ENCODE data around the gene ZCCHC8. TPM values are rescaled to one million over a fixed set of nuclear protein-coding genes. Genes with fewer than 3 reads are reported as not detected.

The ZCCHC8 gene
- total RNA-seq, 1 donor: 22.8 TPM

- Histone ChIP-seq H3K36me3 (ENCODE audit: insufficient read depth, low read length) (peaks cover 81% of the 10 kb centered on the region), H3K4me1 (ENCODE audit: insufficient read depth, low read length) (no peaks in the 10 kb centered on the region), H3K27me3 (ENCODE audit: insufficient read depth, low read length) (no peaks in the 10 kb centered on the region), H4K20me1 (ENCODE audit: insufficient read depth, low read length) (peaks cover 32% of the 10 kb centered on the region), H3K4me2 (ENCODE audit: insufficient read depth, low read length) (no peak overlapping the region), H3K79me2 (ENCODE audit: insufficient read depth, low read length) (peaks cover 32% of the 10 kb centered on the region), H3K9me3 (ENCODE audit: low read depth, low read length) (no peaks in the 10 kb centered on the region), H2AFZ (ENCODE audit: low read length) (no peak overlapping the region), H3K4me3 (ENCODE audit: insufficient read depth, low read length) (no peak overlapping the region), H3K27ac (ENCODE audit: low read depth, low read length) (no peak overlapping the region)
- TF ChIP-seq, protein P1, sequence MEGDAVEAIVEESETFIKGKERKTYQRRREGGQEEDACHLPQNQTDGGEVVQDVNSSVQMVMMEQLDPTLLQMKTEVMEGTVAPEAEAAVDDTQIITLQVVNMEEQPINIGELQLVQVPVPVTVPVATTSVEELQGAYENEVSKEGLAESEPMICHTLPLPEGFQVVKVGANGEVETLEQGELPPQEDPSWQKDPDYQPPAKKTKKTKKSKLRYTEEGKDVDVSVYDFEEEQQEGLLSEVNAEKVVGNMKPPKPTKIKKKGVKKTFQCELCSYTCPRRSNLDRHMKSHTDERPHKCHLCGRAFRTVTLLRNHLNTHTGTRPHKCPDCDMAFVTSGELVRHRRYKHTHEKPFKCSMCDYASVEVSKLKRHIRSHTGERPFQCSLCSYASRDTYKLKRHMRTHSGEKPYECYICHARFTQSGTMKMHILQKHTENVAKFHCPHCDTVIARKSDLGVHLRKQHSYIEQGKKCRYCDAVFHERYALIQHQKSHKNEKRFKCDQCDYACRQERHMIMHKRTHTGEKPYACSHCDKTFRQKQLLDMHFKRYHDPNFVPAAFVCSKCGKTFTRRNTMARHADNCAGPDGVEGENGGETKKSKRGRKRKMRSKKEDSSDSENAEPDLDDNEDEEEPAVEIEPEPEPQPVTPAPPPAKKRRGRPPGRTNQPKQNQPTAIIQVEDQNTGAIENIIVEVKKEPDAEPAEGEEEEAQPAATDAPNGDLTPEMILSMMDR (IDR thresholded peaks at IDR 0.05; ENCODE audit: extremely low read depth, low read depth, low read length): no peak
- DNase-seq (ENCODE audit: insufficient read length, low spot score, missing footprints): no peak
These were observed 4.8 kb upstream of the ZCCHC8 start for GRCh38 chr12:122505419-122506051.

DNA sequence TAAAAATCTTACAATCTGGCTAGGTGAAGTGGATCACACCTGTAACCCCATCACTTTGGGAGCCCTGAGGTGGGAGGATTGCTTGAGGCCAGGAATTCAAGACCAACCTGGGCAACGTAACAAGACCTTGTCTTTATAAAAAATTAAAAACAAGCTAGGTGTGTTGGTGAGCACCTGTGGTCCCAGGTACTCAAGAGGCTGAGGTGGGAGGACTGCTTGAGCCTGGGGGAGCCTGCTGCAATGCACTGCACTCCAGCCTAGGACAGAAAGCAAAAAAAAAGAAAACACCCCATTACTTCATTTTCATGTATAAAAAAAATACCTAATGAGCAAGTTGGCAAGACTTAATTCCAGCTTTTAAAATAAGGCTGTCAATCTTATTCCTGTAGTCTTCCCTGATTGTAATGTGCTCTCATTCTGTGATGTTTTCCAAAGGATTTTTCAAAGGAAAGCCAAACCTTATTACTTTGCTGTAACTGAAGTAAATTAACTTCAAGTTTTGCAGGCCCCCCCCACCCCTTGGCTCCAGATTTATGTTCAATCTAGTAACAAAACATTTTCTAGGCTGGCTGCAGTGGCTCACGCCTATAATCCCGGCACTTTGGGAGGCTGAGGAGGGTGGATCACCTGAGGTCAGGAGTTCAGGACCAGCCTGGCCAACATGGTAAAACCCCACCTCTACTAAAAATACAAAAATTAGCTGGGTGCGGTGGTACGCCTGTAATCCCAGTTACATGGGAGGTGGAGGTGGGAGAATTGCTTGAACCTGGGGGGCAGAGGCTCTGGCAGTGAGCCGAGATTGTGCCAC is 3.3 kb upstream of the ZCCHC8 start:
- Histone ChIP-seq H3K9me3 (ENCODE audit: low read depth, low read length) (no peaks in the 10 kb centered on the region), H3K27me3 (ENCODE audit: insufficient read depth, low read length) (no peaks in the 10 kb centered on the region), H2AFZ (ENCODE audit: low read length) (no peak overlapping the region), H3K4me3 (ENCODE audit: insufficient read depth, low read length) (no peak overlapping the region), H3K36me3 (ENCODE audit: insufficient read depth, low read length) (peaks cover 65% of the 10 kb centered on the region), H4K20me1 (ENCODE audit: insufficient read depth, low read length) (peaks cover 17% of the 10 kb centered on the region), H3K79me2 (ENCODE audit: insufficient read depth, low read length) (peaks cover 29% of the 10 kb centered on the region), H3K4me1 (ENCODE audit: insufficient read depth, low read length) (peaks cover 2% of the 10 kb centered on the region), H3K27ac (ENCODE audit: low read depth, low read length) (no peak overlapping the region), H3K4me2 (ENCODE audit: insufficient read depth, low read length) (no peak overlapping the region)
- no peak for DNase-seq (ENCODE audit: insufficient read length, low spot score, missing footprints)
- TF ChIP-seq, protein P1 (IDR thresholded peaks at IDR 0.05; ENCODE audit: extremely low read depth, low read depth, low read length): no peak

- DNase-seq (ENCODE audit: insufficient read length, low spot score, missing footprints): no peak
- Histone ChIP-seq H3K4me3 (ENCODE audit: insufficient read depth, low read length) (no peak overlapping the region), H3K79me2 (ENCODE audit: insufficient read depth, low read length) (peaks cover 30% of the 10 kb centered on the region), H3K4me2 (ENCODE audit: insufficient read depth, low read length) (no peak overlapping the region), H3K27ac (ENCODE audit: low read depth, low read length) (no peak overlapping the region), H3K36me3 (ENCODE audit: insufficient read depth, low read length) (peaks cover 58% of the 10 kb centered on the region), H3K9me3 (ENCODE audit: low read depth, low read length) (no peaks in the 10 kb centered on the region), H3K4me1 (ENCODE audit: insufficient read depth, low read length) (peaks cover 6% of the 10 kb centered on the region), H3K27me3 (ENCODE audit: insufficient read depth, low read length) (no peaks in the 10 kb centered on the region), H4K20me1 (ENCODE audit: insufficient read depth, low read length) (peaks cover 10% of the 10 kb centered on the region), H2AFZ (ENCODE audit: low read length) (no peak overlapping the region)
- TF ChIP-seq, protein P1 (IDR thresholded peaks at IDR 0.05; ENCODE audit: extremely low read depth, low read depth, low read length): no peak
These were observed 2.5 kb upstream of the ZCCHC8 start for GRCh38 chr12:122503147-122503751.

- H3K9me3 ChIP-seq (ENCODE audit: low read depth, low read length): no peaks in the 10 kb centered on the region
- H3K4me1 ChIP-seq (ENCODE audit: insufficient read depth, low read length): peaks cover 12% of the 10 kb centered on the region
- peak overlapping the region; percentile 98 for H3K27ac ChIP-seq (ENCODE audit: low read depth, low read length)
- H4K20me1 ChIP-seq (ENCODE audit: insufficient read depth, low read length): peaks cover 4% of the 10 kb centered on the region
- peak overlapping the region; percentile 99 for H3K4me3 ChIP-seq (ENCODE audit: insufficient read depth, low read length)
- H3K4me2 ChIP-seq (ENCODE audit: insufficient read depth, low read length): peak overlapping the region; percentile 87
- peaks cover 39% of the 10 kb centered on the region for H3K79me2 ChIP-seq (ENCODE audit: insufficient read depth, low read length)
- no peak for DNase-seq (ENCODE audit: insufficient read length, low spot score, missing footprints)
- TF ChIP-seq, protein P1 (IDR thresholded peaks at IDR 0.05; ENCODE audit: extremely low read depth, low read depth, low read length): no peak
- no peaks in the 10 kb centered on the region for H3K27me3 ChIP-seq (ENCODE audit: insufficient read depth, low read length)
- H3K36me3 ChIP-seq (ENCODE audit: insufficient read depth, low read length): peaks cover 44% of the 10 kb centered on the region
- H2AFZ ChIP-seq (ENCODE audit: low read length): no peak overlapping the region
These were observed 807 bp upstream of the ZCCHC8 start for GRCh38 chr12:122501489-122501989.

All from osteoblast (primary cell).